ENCODE results near the gene RUSF1.

- TF ChIP-seq CTCF (IDR thresholded peaks at IDR 0.05; ENCODE audit: borderline replicate concordance, extremely low read depth, low read length, poor library complexity, severe bottlenecking) = peak; percentile 42
- no peak for TF ChIP-seq EZH2 (IDR thresholded peaks at IDR 0.05; ENCODE audit: borderline replicate concordance, low read depth, low read length, severe bottlenecking)
These were observed 56.4 kb downstream of the RUSF1 start for GRCh38 chr16:31451681-31452351.

All from DND-41 (cell line).